WTC11 (cell line): Measurements from ENCODE around the gene ATP6V1G2. TPM values are rescaled to one million over a fixed set of nuclear protein-coding genes. Genes with fewer than 3 reads are reported as not detected.

ENCODE experiments used
- ATAC-seq: fragments of 200-7000 bp; cut with Tn5 transposase; 2 replicates; pipeline ENCODE4 v1.10.0; 2021; ENCODE audit warnings: mild to moderate bottlenecking, moderate library complexity
- CTCF ChIA-PET: fragments of 300-600 bp; sonication (Branson Sonifier 250); formaldehyde crosslinking; loops from one replicate; lab custom pipeline; 2021; ENCODE audit warnings: antibody characterized with exemption; lab: Charles Lee
- POLR2A ChIA-PET: fragments of 350-600 bp; sonication (Branson Sonifier 250); formaldehyde crosslinking; loops from one replicate; lab custom pipeline; 2021; ENCODE audit warnings: antibody characterized with exemption; lab: Charles Lee
- DNase-seq: peaks from one replicate; pipeline ENCODE4 v3.0.0; 2021; ENCODE audit warnings: low spot score
- H3K27ac Mint-ChIP-seq: 2 replicates; pipeline ENCODE4 v1.8.0; 2021; ENCODE audit warnings: mixed read lengths
- H3K27me3 Mint-ChIP-seq: 2 replicates; pipeline ENCODE4 v1.8.0; 2021; ENCODE audit warnings: low read depth, mild to moderate bottlenecking, moderate library complexity, mixed read lengths
- H3K36me3 Mint-ChIP-seq: 2 replicates; pipeline ENCODE4 v1.8.0; 2021; ENCODE audit warnings: mixed read lengths
- H3K4me1 Mint-ChIP-seq: 2 replicates; pipeline ENCODE4 v1.8.0; 2022; ENCODE audit warnings: mixed read lengths
- H3K4me3 Mint-ChIP-seq: 2 replicates; pipeline ENCODE4 v1.8.0; 2021; ENCODE audit warnings: mild to moderate bottlenecking, moderate library complexity, mixed read lengths
- H3K9me3 Mint-ChIP-seq: 2 replicates; pipeline ENCODE4 v1.8.0; 2021; ENCODE audit warnings: mixed read lengths
- AR ChIP-seq: fragments of 250-450 bp; sonication (Bioruptor Pico); IDR thresholded peaks from 2 replicates; pipeline ENCODE4 v1.9.0; 2021; ENCODE audit warnings: mild to moderate bottlenecking
- CBFB ChIP-seq: sonication (generic); formaldehyde crosslinking; IDR thresholded peaks from 2 replicates; pipeline ENCODE4 v1.8.1; 2022; ENCODE audit warnings: mild to moderate bottlenecking, low read depth, missing genetic modification reagents
- CREM ChIP-seq: sonication (generic); formaldehyde crosslinking; IDR thresholded peaks from 2 replicates; pipeline ENCODE4 v1.8.1; 2022; ENCODE audit warnings: mild to moderate bottlenecking, missing genetic modification reagents, moderate library complexity
- EMX1 ChIP-seq: fragments of 250-450 bp; sonication (Bioruptor Pico); IDR thresholded peaks from 2 replicates; pipeline ENCODE4 v1.8.0; 2021; ENCODE audit warnings: mild to moderate bottlenecking
- FOXP1 ChIP-seq: sonication (generic); formaldehyde crosslinking; IDR thresholded peaks from 2 replicates; pipeline ENCODE4 v1.8.0; 2022; ENCODE audit warnings: missing genetic modification reagents, mild to moderate bottlenecking, moderate library complexity, borderline replicate concordance
- NFATC4 ChIP-seq: fragments of 250-450 bp; sonication (Bioruptor Pico); IDR thresholded peaks from 2 replicates; pipeline ENCODE4 v1.9.0; 2021; ENCODE audit warnings: mild to moderate bottlenecking
- NR1H2 ChIP-seq: sonication (generic); formaldehyde crosslinking; IDR thresholded peaks from 2 replicates; pipeline ENCODE4 v1.9.0; 2021; ENCODE audit warnings: mild to moderate bottlenecking, moderate library complexity, missing genetic modification reagents
- PRRX2 ChIP-seq: fragments of 250-450 bp; sonication (Bioruptor Pico); IDR thresholded peaks from 2 replicates; pipeline ENCODE4 v1.8.0; 2021; ENCODE audit warnings: mild to moderate bottlenecking
- SMAD3 ChIP-seq: sonication (generic); formaldehyde crosslinking; IDR thresholded peaks from 2 replicates; pipeline ENCODE4 v1.8.0; 2022; ENCODE audit warnings: missing genetic modification reagents, mild to moderate bottlenecking, borderline replicate concordance
- ZMAT4 ChIP-seq: fragments of 250-450 bp; sonication (Bioruptor Pico); IDR thresholded peaks from 2 replicates; pipeline ENCODE4 v1.9.0; 2021; ENCODE audit warnings: mild to moderate bottlenecking
- ZNF138 ChIP-seq: sonication (generic); formaldehyde crosslinking; conservative IDR thresholded peaks from 2 replicates; pipeline ENCODE4 v1.8.1; 2022; ENCODE audit warnings: mild to moderate bottlenecking, moderate library complexity, missing genetic modification reagents
- ZNF416 ChIP-seq: fragments of 250-450 bp; sonication (Bioruptor Pico); IDR thresholded peaks from 2 replicates; pipeline ENCODE4 v1.9.0; 2021; ENCODE audit warnings: mild to moderate bottlenecking, inconsistent platforms
- ZNF423 ChIP-seq: fragments of 250-450 bp; sonication (Bioruptor Pico); IDR thresholded peaks from 2 replicates; pipeline ENCODE4 v2.1.2; 2022; ENCODE audit warnings: mild to moderate bottlenecking, moderate library complexity
- ZNF532 ChIP-seq: fragments of 250-450 bp; sonication (Bioruptor Pico); IDR thresholded peaks from 2 replicates; pipeline ENCODE4 v1.9.0; 2021; ENCODE audit warnings: mild to moderate bottlenecking, borderline replicate concordance
- ZNF671 ChIP-seq: fragments of 250-450 bp; sonication (Bioruptor Pico); IDR thresholded peaks from 2 replicates; pipeline ENCODE4 v1.8.0; 2021; ENCODE audit warnings: mild to moderate bottlenecking
- total RNA-seq: library from RNA; stranded (reverse); gene quantifications from 3 replicates; pipeline ENCODE4 v1.2.3, GENCODE V29; 2021
- TF ChIP-seq, protein P1 (sequence below): fragments of 250-450 bp; sonication (Bioruptor Pico); conservative IDR thresholded peaks from 2 replicates; pipeline ENCODE4 v1.9.0; 2021; ENCODE audit warnings: mild to moderate bottlenecking

Gene ATP6V1G2
- total RNA-seq, 1 experiment from 2014 or later, result 4.0 TPM

DNA sequence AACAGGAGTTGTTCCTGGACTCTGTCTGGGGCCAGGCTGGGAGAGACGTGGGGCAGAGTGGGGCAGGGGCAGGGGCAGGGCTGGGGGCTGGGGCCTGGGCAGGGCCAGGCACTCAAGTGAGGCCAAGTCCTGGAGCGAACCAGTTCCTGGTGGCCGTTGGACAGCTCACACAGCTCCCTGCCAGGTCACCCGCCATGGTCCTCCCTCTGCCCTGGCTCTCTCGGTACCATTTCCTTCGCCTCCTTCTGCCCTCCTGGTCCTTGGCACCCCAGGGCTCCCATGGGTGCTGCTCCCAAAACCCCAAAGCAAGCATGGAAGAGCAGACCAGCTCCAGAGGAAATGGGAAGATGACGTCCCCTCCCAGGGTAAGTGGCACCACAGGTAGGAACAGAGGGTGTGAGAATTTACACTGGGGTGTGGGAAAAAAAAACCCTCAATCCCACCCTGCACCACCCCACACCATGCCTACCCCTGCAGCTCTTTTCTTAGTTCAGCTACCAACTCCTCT is 17.5 kb downstream of the ATP6V1G2 start, which contains the start of gene MCCD1:
Gene MCCD1, plus strand, starts transcription at position 142 of the 508 bp plus-strand sequence. Its CDS starts 53 bp downstream, at position 195.
- Mint-ChIP-seq H3K4me3 (no peak within 1 kb of the TSS), H3K27ac (peak within 1 kb of the TSS; percentile 93), H3K4me1 (peaks cover 36% of the 10 kb centered on the region), H3K9me3 (no peaks in the 10 kb centered on the region), H3K27me3 (no peaks in the 10 kb centered on the region), H3K36me3 (peaks cover 42% of the 10 kb centered on the region)
- ChIA-PET CTCF (interaction anchor here (0.7 to 1.9 kb wide), 10 partner anchors 10 to 86 kb away, joined by 3 to 10 read pairs (median 4); partner anchors contain the start of genes ATP6V1G2 and MICB), POLR2A (interaction anchor here (1.9 to 2.2 kb wide), 4 partner anchors 12 to 31 kb away, joined by 8 to 17 read pairs (median 11); partner anchors contain the start of genes ATP6V1G2, DDX39B, MICB and NFKBIL1)
- TF ChIP-seq CREM (no peak), PRRX2 (CRISPR knock-in tag) (peak; percentile 80; the same call in 1 of the 2 replicates), ZNF416 (peak; percentile 61), ZMAT4 (CRISPR knock-in tag) (peak; percentile 79; the same call in 1 of the 2 replicates), ZNF532 (CRISPR knock-in tag) (peak; percentile 72; the same call in 1 of the 2 replicates), ZNF423 (CRISPR knock-in tag) (peak; percentile 60; the same call in 1 of the 2 replicates), FOXP1 (CRISPR knock-in tag) (no peak), NR1H2 (CRISPR knock-in tag) (no peak), ZNF671 (CRISPR knock-in tag) (peak; percentile 87; the same call in 1 of the 2 replicates), AR (CRISPR knock-in tag) (peak; percentile 85; the same call in 1 of the 2 replicates), SMAD3 (CRISPR knock-in tag) (no peak), ZNF138 (CRISPR knock-in tag) (no peak), CBFB (CRISPR knock-in tag) (no peak), EMX1 (CRISPR knock-in tag) (no peak; the same call in 1 of the 2 replicates), NFATC4 (CRISPR knock-in tag) (peak; percentile 78)
- TF ChIP-seq, protein P1, sequence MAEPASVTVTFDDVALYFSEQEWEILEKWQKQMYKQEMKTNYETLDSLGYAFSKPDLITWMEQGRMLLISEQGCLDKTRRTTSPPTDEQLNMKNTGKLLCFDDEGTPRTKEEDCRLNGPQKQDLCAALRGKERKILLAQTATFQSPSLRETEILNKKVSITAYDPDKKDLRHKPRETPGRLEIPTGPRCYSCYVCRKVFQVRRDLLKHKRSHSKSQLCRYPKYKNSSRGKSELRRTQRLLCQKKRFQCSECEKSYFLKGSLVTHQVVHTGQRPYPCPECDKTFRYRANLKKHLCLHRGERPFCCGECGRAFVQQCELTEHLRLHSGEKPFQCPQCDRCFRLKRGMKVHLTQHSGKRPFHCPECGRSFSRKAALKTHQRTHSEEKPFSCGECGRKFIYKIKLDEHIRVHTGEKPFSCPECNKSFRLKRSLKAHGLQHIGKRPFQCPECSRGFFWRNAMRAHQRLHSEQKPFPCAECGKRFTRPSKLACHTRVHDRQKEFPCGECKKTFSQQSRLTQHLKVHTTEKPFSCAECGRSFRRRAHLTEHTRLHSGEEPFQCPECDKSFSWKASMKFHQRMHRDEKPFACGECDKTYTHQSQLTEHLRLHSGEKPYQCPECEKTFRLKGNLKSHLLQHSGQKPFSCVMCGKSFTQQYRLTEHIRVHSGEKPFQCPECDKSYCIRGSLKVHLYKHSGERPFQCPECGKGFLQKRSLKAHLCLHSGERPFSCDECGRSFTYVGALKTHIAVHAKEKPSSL (CRISPR knock-in tag), result peak; percentile 83
- ATAC-seq (peak; percentile 55), DNase-seq (no peak)
